Inferior parietal cortex (tissue), 1 donor: ENCODE measurements around the gene CREB3L2.
"Not testable (repeated sequence)": the region's sequence is repeated elsewhere in the genome, so short reads cannot be mapped to it uniquely, and the experiment has no call there.

ENCODE experiments used
- DNase-seq: peaks from one replicate; pipeline ENCODE4 v3.0.0-alpha.2; 2016; ENCODE audit errors: extremely low spot score

Gene CREB3L2

DNA sequence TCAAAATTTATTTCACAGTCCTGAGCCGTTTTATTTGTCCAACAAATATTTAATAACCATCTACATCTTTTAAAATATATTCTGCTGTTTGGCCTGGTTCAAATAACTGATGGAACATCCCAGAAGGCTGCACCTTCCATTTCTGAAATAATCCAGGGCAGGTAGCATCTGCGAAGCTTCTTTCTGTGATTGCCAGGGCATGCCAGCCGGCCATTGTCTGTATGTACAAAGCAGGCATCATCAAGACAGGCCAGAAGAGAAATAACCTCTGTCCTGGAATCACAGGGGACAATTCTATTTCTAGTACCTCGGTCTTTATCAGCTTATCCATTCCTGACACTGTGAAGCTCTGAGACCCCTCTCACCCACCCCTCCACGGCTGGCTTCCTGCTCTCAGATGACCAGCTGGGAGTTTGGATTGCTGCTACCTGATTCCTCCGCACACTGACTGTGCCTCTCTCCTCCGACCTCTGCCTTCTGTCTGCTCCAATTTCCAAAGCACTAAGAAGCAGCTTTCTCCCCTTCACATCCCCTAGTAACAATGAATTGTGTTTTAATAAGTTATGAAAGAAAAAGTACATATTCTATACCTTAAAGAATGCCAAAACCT, 163.1 kb downstream of the CREB3L2 start:
- DNase-seq = no peak

DNA sequence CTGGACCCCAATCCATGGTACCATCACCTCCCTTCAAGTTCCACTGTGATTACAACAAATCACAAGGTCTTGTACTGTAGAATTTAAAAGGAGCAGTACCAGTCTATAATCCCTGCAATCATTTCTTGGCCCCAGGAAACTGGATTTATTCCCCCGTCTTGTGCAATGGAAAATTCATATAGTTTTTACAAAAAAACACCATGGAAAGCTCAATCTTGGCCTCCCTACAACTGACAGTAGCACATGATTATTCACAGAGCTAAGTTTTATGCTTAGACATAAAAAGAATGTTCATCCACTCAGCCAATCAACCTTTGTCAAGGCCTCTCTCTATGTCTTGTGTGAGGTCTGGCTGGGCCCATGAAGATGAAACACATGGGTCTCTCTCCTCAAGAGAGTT, 165.3 kb downstream of the CREB3L2 start:
- DNase-seq = no peak

DNA sequence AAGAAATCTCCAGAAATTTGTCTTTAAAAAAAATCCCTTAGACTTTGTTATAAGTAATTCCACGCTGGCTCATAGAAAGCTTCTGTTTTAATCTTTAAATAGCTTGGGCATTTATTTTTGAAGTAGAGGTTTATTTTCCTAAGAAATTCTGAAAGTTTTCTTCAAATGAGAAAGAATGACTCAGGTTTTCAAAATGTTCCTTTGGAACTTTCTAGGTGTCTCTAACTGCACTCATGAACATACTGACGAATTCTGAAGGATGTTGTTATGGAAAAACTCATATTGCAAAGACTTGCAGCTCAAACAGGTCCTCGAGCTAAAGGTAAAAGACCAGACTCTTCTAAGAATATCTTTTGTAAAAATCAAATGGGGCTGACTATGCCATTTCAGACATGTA, 165.8 kb downstream of the CREB3L2 start:
- no peak for DNase-seq

DNA sequence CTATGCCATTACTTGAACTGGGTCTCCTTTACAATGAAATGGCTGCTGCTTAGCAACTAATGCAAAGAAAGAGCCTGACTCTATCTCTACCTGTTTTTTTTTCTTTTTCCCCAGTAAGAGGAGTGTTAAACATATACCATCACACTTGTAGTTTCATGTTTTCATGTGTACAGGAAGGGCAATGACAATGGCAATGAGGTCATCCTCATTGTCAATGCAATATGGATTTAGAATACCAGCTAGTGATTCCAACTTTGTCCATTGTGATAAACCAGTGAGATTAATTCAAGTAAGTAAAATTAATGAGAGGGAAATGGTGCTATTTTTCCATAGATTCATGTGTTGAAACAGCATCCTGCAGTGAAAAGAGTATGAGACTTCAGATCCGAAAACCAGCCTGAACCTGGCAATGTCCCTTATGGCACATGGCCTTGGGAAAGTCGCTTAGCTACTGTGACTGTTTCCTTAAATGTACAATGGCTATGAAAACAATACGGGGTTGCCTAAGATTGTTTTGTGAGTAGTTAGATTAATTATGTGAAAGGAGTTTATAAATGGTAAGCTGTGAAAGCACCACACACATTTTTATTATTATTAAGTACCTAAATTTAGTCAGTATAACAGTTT, 166.3 kb downstream of the CREB3L2 start:
- no peak for DNase-seq

DNA sequence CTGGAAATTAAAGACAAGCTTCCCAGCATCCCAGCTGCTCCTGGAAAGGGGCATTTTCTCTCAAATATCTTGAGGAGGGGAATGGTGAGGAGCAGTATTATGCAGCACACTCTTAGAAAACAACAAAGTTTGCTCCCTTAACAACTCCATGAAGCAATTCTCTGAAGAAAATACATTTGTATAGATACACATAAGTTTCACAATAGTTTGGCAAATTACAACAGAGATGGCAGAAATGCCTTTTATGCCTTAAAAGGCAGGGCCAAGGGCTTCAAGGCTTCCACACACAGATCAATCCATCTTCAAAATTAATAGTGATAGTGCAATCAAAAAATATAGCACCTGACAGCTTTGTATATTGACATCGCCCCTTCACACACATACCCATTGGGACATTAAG, 167.3 kb downstream of the CREB3L2 start:
- no peak for DNase-seq

DNA sequence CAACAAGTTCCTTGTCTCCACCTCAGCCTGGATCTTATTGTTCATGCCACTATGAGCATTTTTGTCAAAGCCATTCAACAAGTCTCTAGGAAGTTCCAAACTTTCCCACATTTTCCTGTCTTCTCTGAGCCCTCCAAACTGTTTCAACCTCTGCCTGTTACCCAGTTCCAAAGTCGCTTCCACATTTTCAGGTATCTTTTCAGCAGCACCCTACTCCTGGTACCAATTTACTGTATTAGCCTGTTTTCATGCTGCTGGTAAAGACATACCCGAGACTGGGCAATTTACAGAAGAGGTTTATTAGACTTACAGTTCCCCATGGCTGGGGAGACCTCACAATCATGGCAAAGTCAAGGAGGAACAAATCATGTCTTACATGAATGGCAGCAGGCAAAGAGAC, 168.9 kb downstream of the CREB3L2 start:
- not testable (repeated sequence) for DNase-seq

DNA sequence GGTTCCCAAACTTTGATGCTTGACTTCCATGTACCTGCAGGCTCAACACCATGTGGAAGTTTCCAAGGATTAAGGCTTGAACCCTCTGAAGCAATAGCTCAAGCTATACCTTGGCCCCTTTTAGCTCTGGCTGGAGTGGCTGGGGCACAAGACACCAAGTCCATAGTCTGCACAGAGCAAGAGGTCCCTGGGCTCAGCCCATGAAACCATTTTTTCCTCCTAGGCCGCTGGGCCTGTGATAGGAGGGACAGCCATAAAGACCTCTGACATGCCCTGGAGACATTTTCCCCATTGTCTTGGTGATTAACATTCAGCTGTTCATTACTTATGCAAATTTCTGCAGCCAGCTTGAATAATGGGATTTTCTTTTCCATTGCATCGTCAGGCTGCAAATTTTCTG, 169.5 kb downstream of the CREB3L2 start:
- DNase-seq = no peak

DNA sequence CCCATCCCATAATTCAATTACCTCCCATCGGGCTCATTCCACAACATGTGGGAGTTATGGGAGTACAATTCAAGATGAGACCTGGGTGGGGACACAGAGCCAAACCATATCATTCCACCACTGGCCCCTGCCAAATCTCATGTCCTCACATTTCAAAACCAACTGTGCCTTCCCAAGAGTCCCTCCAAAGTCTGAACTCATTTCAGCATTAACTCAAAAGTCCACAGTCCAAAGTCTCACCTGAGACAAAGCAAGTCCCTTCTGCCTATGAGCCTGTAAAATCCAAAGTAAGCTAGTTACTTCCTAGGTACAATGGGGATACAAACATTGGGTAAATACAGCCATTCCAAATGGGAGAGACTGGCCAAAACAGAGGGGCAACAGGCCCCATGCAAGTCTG, 170.3 kb downstream of the CREB3L2 start:
- DNase-seq = not testable (repeated sequence)

DNA sequence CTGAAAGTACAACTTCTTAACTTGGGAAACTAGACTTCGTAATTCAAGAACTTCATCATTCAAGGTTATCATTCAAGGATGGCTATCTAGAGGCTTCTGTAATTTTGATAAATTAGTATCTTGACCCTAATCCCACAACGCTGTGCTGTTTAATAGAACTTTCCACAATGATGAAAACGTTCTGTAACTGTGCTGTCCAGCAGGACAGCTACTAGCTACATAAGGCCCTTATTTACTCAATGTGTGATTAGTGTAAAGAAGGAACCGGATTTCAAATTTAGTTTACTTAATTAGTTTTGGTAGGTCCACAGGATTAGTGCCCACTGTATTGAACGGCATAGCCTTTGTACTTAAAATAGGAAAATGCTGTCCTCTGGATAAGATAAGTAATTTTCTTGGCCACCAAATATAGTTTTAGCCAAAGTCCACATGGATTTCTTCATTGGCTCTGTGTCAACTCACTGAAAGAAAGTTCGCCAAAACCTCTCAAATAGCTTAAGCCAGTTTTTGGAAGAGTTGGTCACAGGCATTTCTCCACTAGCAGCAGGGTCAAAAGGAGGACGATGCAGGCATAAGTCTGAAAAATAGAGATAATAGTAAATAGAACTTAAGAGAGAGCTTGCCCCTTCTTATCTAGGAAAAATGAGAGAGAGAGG, 172.4 kb downstream of the CREB3L2 start:
- DNase-seq = no peak

DNA sequence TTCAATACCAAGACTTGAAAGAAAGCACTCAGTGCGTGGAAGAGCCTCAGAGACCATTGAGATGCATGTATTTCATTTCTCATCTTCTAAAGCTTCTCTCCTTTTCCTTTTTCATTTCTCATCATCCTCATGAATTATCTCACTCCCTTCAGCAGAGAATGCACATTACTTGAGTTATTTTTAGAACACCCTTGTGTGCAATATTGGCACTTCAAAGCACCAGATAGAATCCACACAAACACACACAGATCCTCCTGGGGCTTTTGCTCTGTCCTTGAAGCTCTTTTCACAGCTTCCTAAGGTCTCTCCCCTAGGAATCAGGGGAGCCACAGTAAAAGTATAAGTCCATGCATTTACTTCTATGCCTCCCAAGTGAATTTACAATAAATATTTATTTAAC, 173.4 kb downstream of the CREB3L2 start:
- DNase-seq = no peak

DNA sequence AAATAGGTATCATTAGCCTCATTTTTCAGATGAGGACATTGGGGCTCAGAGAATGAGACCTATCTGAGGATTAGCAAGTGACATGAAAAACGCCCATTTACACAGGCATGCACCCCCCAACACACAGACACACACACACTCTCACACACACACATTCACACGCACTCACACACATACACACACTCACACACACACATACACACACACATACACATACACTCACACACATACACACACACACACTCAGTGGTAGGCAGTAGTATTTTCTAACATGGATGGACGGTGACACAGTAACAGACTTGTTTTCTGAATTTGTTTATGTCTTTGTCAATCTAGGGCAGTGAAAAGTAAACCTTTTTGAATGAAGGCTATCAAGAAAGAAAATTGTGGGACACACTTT, 176.4 kb downstream of the CREB3L2 start:
- DNase-seq = no peak
